GM10266 (cell line): ENCODE measurements around the gene THRA.

Source experiments
- DNase-seq: peaks from one replicate; pipeline ENCODE4 v3.0.0; 2012; ENCODE audit errors: extremely low spot score
- CTCF ChIP-seq: IDR thresholded peaks from 2 replicates; pipeline ENCODE4 v1.5.1; 2012; ENCODE audit warnings: mild to moderate bottlenecking, low read depth; ENCODE audit not compliant: control insufficient read depth, insufficient read depth; ENCODE audit errors: missing control alignments

Gene THRA

DNA sequence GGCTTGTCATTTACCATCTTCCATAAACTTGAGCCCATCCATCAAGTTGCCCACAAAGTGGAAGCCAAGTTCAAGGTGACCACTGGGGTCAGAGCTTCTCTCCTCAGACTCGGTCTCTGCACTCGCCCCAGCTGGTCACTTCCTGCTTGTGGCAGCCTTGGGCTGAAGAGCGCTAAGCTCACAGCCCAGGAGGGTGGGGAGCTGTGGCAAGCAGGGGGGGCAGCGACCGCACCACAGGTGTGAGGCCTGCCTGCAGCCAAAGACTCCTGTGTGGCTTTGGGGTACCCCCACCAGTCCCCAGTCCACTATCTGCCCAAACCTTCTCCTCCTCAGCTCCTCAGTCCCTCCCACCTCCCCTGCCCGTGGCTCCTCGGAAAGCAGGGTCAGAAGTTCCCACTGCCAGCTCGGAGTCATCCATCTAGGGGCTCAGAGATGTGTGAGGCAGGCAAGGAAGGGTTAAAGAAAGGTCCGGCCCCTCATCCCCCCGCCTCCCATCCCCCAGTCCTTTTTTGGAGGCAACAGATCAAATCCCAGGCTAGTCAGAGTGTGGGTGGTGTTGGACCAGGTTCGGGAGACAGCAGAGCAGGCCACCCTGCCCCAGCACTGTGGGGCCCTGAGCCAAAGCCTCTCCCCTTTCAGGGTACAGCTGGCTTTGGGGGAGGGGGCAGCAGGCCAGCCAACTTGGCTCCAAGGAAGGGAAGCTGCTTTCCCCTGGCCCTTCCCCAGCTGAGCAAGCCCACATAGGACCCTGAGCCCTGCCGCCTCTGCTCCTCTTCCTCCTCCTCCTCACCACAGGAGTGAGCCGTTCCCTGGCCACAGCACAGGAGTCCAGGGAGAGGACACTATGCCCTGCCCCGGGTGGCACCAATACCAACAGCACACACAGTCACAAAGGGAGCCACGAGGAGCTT is 44.3 kb upstream of the THRA start:
- no peak for DNase-seq
- TF ChIP-seq CTCF, result no peak

GRCh38 chr17:40019140-40019991 is 43.4 kb upstream of the THRA start:
- TF ChIP-seq CTCF, result no peak
- DNase-seq, result no peak

GRCh38 chr17:40020146-40020545 is 42.6 kb upstream of the THRA start:
- TF ChIP-seq CTCF, result no peak
- DNase-seq, result no peak

DNA sequence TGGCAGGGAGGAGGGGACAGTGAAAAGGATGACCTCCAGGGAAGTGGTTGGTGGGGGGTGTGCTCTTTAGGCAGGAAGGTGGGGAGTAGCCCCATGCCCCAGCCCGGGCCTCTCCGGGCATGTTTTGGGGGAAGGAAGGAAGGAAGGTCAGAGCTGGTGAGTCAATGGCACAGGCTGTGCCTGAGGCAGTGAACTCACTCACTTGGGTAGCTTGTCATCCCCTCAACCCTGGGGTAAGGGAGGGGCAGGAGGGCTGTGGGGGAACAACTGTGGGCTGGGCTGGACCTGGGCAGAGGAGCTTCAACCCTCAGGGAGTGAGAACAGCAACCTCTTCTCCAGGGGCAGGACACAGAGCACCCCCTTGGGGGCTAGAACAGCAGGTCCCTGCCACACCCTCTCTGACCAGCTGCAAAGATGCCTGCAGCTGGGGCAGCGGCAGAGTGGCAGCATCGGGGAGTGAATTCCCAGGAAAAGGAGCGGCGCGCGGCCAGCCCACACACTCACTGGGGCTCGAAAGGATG is 41.3 kb upstream of the THRA start:
- TF ChIP-seq CTCF, result no peak
- DNase-seq, result no peak

- TF ChIP-seq CTCF, result no peak
- no peak for DNase-seq
Measured at GRCh38 chr17:40022497-40022896, 40.3 kb upstream of the THRA start.

DNA sequence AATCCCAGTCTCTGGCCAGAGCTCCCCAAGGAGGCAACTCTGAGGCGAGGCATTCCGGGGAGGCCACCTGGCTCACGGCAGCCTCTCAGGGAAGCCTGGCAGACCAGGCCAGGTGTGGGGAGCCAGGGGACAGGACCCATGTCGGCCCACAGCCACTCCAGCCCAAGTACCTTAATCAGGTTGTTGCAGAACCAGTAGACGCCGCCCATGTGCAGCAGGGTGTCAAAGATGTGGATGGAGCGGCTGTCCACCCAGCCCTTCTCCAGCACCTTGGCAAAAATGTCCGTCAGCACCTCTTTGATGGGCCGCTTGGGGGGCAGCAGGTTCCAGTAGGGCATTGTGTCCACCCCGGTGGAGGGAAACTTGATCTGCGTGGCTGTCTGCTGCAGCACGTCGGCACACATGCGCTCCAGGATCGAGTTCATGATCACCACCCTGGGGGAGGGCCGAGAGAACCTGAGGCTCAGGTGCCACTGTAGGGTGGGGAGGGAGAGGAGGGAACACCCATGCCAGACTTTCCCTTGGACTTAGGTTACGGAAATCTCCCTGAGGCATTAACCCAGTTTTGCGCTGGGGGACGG is 39.7 kb upstream of the THRA start:
- no peak for DNase-seq
- TF ChIP-seq CTCF, result no peak
